ENCODE results near the gene PTGDS.

DNA sequence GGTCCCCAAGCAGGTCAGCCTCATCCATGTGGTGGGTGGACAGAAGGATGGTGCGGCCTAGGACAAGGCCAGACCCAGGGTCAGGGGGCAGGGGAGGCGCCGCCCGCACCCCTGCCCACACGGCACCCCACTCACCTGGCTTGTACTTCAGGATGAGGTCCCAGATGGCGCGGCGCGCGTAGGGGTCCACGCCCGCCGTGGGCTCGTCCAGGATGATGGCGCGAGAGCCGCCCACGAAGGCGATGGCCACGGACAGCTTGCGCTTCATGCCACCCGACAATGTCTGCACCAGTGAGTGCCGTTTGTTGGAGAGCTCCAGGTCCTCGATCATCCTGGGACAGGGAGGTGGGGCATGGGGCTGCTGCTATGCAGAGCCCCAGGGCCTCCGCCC is 38.2 kb downstream of the PTGDS start:
- TF ChIP-seq, protein P1, sequence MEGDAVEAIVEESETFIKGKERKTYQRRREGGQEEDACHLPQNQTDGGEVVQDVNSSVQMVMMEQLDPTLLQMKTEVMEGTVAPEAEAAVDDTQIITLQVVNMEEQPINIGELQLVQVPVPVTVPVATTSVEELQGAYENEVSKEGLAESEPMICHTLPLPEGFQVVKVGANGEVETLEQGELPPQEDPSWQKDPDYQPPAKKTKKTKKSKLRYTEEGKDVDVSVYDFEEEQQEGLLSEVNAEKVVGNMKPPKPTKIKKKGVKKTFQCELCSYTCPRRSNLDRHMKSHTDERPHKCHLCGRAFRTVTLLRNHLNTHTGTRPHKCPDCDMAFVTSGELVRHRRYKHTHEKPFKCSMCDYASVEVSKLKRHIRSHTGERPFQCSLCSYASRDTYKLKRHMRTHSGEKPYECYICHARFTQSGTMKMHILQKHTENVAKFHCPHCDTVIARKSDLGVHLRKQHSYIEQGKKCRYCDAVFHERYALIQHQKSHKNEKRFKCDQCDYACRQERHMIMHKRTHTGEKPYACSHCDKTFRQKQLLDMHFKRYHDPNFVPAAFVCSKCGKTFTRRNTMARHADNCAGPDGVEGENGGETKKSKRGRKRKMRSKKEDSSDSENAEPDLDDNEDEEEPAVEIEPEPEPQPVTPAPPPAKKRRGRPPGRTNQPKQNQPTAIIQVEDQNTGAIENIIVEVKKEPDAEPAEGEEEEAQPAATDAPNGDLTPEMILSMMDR (IDR thresholded peaks at IDR 0.05; ENCODE audit: low read depth, low read length, missing input control) = no peak
- no peak for TF ChIP-seq EGR1 (IDR thresholded peaks at IDR 0.05; ENCODE audit: low read depth in 2 of 2)
- TF ChIP-seq, protein P2, sequence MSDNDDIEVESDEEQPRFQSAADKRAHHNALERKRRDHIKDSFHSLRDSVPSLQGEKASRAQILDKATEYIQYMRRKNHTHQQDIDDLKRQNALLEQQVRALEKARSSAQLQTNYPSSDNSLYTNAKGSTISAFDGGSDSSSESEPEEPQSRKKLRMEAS (IDR thresholded peaks at IDR 0.05) = no peak
- TF ChIP-seq SP1 (IDR thresholded peaks at IDR 0.05) = no peak
- no peak for TF ChIP-seq FOXA1 (IDR thresholded peaks at IDR 0.05)
- no peak for TF ChIP-seq YY1 (IDR thresholded peaks at IDR 0.05)
- no peak for TF ChIP-seq REST (IDR thresholded peaks at IDR 0.05)
- TF ChIP-seq TAF1 (conservative IDR thresholded peaks at IDR 0.05) = no peak
- TF ChIP-seq RAD21 (IDR thresholded peaks at IDR 0.05) = no peak
- TF ChIP-seq GABPA (IDR thresholded peaks at IDR 0.05 in 1 of 2, conservative IDR thresholded peaks at IDR 0.05 in 1 of 2) = no peak
- no peak for TF ChIP-seq JUND (IDR thresholded peaks at IDR 0.05)
- no peak for TF ChIP-seq HNF4G (IDR thresholded peaks at IDR 0.05)
- TF ChIP-seq, protein P3, sequence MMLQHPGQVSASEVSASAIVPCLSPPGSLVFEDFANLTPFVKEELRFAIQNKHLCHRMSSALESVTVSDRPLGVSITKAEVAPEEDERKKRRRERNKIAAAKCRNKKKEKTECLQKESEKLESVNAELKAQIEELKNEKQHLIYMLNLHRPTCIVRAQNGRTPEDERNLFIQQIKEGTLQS (IDR thresholded peaks at IDR 0.05) = no peak
